ENCODE measurements around the gene HIVEP1. TPM values are rescaled to one million over a fixed set of nuclear protein-coding genes. Genes with fewer than 3 reads are reported as not detected.

Gene HIVEP1
- total RNA-seq, 1 donor from 2014 or later: 37.1 TPM

GRCh38 chr6:12115001-12115400 is 102.9 kb downstream of the HIVEP1 start:
- Mint-ChIP-seq H3K4me1 (ENCODE audit: low read depth, unreplicated experiment) (peaks cover 17% of the 10 kb centered on the region), H3K9me3 (ENCODE audit: unreplicated experiment) (peaks cover 13% of the 10 kb centered on the region), H3K27me3 (ENCODE audit: unreplicated experiment) (peaks cover 6% of the 10 kb centered on the region), H3K4me3 (ENCODE audit: unreplicated experiment) (no peak overlapping the region), H3K36me3 (ENCODE audit: unreplicated experiment) (peaks cover 9% of the 10 kb centered on the region), H3K27ac (ENCODE audit: unreplicated experiment) (no peak overlapping the region)
- DNase-seq: no peak
- no peak for TF ChIP-seq CTCF (IDR thresholded peaks at IDR 0.05; ENCODE audit: partially characterized antibody, unreplicated experiment)

- Mint-ChIP-seq H3K36me3 (ENCODE audit: unreplicated experiment) (peaks cover 9% of the 10 kb centered on the region), H3K27me3 (ENCODE audit: unreplicated experiment) (peaks cover 4% of the 10 kb centered on the region), H3K4me3 (ENCODE audit: unreplicated experiment) (no peak overlapping the region), H3K4me1 (ENCODE audit: low read depth, unreplicated experiment) (peaks cover 17% of the 10 kb centered on the region), H3K9me3 (ENCODE audit: unreplicated experiment) (peaks cover 13% of the 10 kb centered on the region), H3K27ac (ENCODE audit: unreplicated experiment) (no peak overlapping the region)
- DNase-seq: no peak
- TF ChIP-seq CTCF (IDR thresholded peaks at IDR 0.05; ENCODE audit: partially characterized antibody, unreplicated experiment): no peak
These were observed 103.4 kb downstream of the HIVEP1 start for GRCh38 chr6:12115492-12115891.

- no peak for DNase-seq
- H3K27ac Mint-ChIP-seq (ENCODE audit: unreplicated experiment): no peak overlapping the region
- H3K27me3 Mint-ChIP-seq (ENCODE audit: unreplicated experiment): peaks cover 4% of the 10 kb centered on the region
- peaks cover 17% of the 10 kb centered on the region for H3K4me1 Mint-ChIP-seq (ENCODE audit: low read depth, unreplicated experiment)
- peaks cover 12% of the 10 kb centered on the region for H3K36me3 Mint-ChIP-seq (ENCODE audit: unreplicated experiment)
- H3K9me3 Mint-ChIP-seq (ENCODE audit: unreplicated experiment): peaks cover 13% of the 10 kb centered on the region
- no peak for TF ChIP-seq CTCF (IDR thresholded peaks at IDR 0.05; ENCODE audit: partially characterized antibody, unreplicated experiment)
- H3K4me3 Mint-ChIP-seq (ENCODE audit: unreplicated experiment): no peak overlapping the region
These were observed 104.2 kb downstream of the HIVEP1 start for GRCh38 chr6:12116264-12116800.

GRCh38 chr6:12116978-12117377 is 104.9 kb downstream of the HIVEP1 start:
- Mint-ChIP-seq H3K27ac (ENCODE audit: unreplicated experiment) (no peak overlapping the region), H3K4me1 (ENCODE audit: low read depth, unreplicated experiment) (peaks cover 17% of the 10 kb centered on the region), H3K36me3 (ENCODE audit: unreplicated experiment) (peaks cover 12% of the 10 kb centered on the region), H3K4me3 (ENCODE audit: unreplicated experiment) (no peak overlapping the region), H3K9me3 (ENCODE audit: unreplicated experiment) (peaks cover 13% of the 10 kb centered on the region), H3K27me3 (ENCODE audit: unreplicated experiment) (peaks cover 4% of the 10 kb centered on the region)
- DNase-seq: no peak
- no peak for TF ChIP-seq CTCF (IDR thresholded peaks at IDR 0.05; ENCODE audit: partially characterized antibody, unreplicated experiment)

- Mint-ChIP-seq H3K27ac (ENCODE audit: unreplicated experiment) (no peak overlapping the region), H3K4me1 (ENCODE audit: low read depth, unreplicated experiment) (peaks cover 6% of the 10 kb centered on the region), H3K4me3 (ENCODE audit: unreplicated experiment) (no peak overlapping the region), H3K36me3 (ENCODE audit: unreplicated experiment) (peaks cover 12% of the 10 kb centered on the region), H3K27me3 (ENCODE audit: unreplicated experiment) (peaks cover 2% of the 10 kb centered on the region), H3K9me3 (ENCODE audit: unreplicated experiment) (peaks cover 8% of the 10 kb centered on the region)
- no peak for TF ChIP-seq CTCF (IDR thresholded peaks at IDR 0.05; ENCODE audit: partially characterized antibody, unreplicated experiment)
- DNase-seq: no peak
These were observed 106.5 kb downstream of the HIVEP1 start for GRCh38 chr6:12118607-12119006.
